Activated CD4-positive, alpha-beta T cell treated with anti-CD3 and anti-CD28 coated beads, Interleukin-2, amount 50 U/mL, for 24 hours (primary cell): Measurements from ENCODE around the gene MCU.
A peak's percentile ranks its signal among the peaks of the same experiment; 100 is the strongest.
"Not testable (repeated sequence)": the region's sequence is repeated elsewhere in the genome, so short reads cannot be mapped to it uniquely, and the experiment has no call there.

Experiments
- DNase-seq, 2 donors: peaks; one replicate each; pipeline ENCODE4 v3.0.0-alpha.2; 2020; ENCODE audit warnings: low read depth in 1 of 2, low spot score in 1 of 2

The MCU gene

GRCh38 chr10:72691863-72692743 lies at the start of gene MCU:
Gene MCU (plus strand): TSS chr10:72692143. CDS start chr10:72692152, 9 bp downstream.
- peak; percentile 83 to 92 for DNase-seq

- no peak for DNase-seq
Observed at GRCh38 chr10:72642318-72642717, 49.6 kb upstream of the MCU start.

- no peak for DNase-seq
Observed at GRCh38 chr10:72645263-72645858, 46.6 kb upstream of the MCU start.

- DNase-seq, result not testable (repeated sequence)
Observed at GRCh38 chr10:72646971-72647370, 45.0 kb upstream of the MCU start.

- no peak for DNase-seq
Observed at GRCh38 chr10:72648301-72648700, 43.6 kb upstream of the MCU start.

GRCh38 chr10:72649291-72649690 lies 42.7 kb upstream of the MCU start:
- no peak for DNase-seq

GRCh38 chr10:72653383-72654096 lies 38.4 kb upstream of the MCU start:
- no peak for DNase-seq

GRCh38 chr10:72654720-72655119 lies 37.2 kb upstream of the MCU start:
- DNase-seq, result no peak

GRCh38 chr10:72658696-72659400 lies 33.1 kb upstream of the MCU start:
- DNase-seq, result no peak

- DNase-seq, result no peak
Observed at GRCh38 chr10:72659694-72660093, 32.2 kb upstream of the MCU start.

GRCh38 chr10:72660220-72660619 lies 31.7 kb upstream of the MCU start:
- no peak for DNase-seq

- no peak for DNase-seq
Observed at GRCh38 chr10:72661431-72661830, 30.5 kb upstream of the MCU start.

GRCh38 chr10:72663971-72664370 lies 28.0 kb upstream of the MCU start:
- no peak for DNase-seq

- no peak for DNase-seq
Observed at GRCh38 chr10:72665925-72666324, 26.0 kb upstream of the MCU start.

GRCh38 chr10:72667207-72667864 lies 24.6 kb upstream of the MCU start:
- no peak for DNase-seq

- DNase-seq, result no peak
Observed at GRCh38 chr10:72673280-72673679, 18.7 kb upstream of the MCU start.

- DNase-seq, result not testable (repeated sequence)
Observed at GRCh38 chr10:72674174-72674573, 17.8 kb upstream of the MCU start.

GRCh38 chr10:72679838-72680241 lies 12.1 kb upstream of the MCU start:
- DNase-seq, result no peak

GRCh38 chr10:72682638-72683037 lies 9.3 kb upstream of the MCU start:
- no peak for DNase-seq

- DNase-seq, result no peak
Observed at GRCh38 chr10:72685264-72685921, 6.5 kb upstream of the MCU start.
